ENCODE data around the gene CLN6. TPM values are rescaled to one million over a fixed set of nuclear protein-coding genes. Genes with fewer than 3 reads are reported as not detected.

The CLN6 gene
- total RNA-seq, 3 donors from 2014 or later (not counting 1 experiment from before 2014, with no cell fraction given) = 14.9 to 19.0 (median 15.5) TPM

GRCh38 chr15:68205558-68205944 lies 24.0 kb downstream of the CLN6 start:
- H3K27ac Mint-ChIP-seq = no peak overlapping the region
- no peaks in the 10 kb centered on the region for H3K36me3 ChIP-seq (ENCODE audit: control insufficient read depth, insufficient read depth, low read length)
- H3K27ac ChIP-seq (ENCODE audit: low read length) = no peak overlapping the region
- no peaks in the 10 kb centered on the region for H3K27me3 Mint-ChIP-seq (ENCODE audit: low read depth in 2 of 2)
- no peaks in the 10 kb centered on the region for H3K27me3 ChIP-seq (ENCODE audit: control insufficient read depth, insufficient read depth, low read length)
- no peaks in the 10 kb centered on the region for H3K36me3 Mint-ChIP-seq
- H3K4me3 ChIP-seq (ENCODE audit: low read length) = no peak overlapping the region
- intact Hi-C loops (cut with micrococcal nuclease) = no loop called here
- ATAC-seq (no peak), DNase-seq (no peak)
- no peak overlapping the region for H3K4me3 Mint-ChIP-seq
- 75% methylated on average over 11 of the region's 13 CpGs for WGBS (ENCODE audit: insufficient coverage)
- no peaks in the 10 kb centered on the region for H3K9me3 Mint-ChIP-seq
- no peaks in the 10 kb centered on the region for H3K9me3 ChIP-seq (ENCODE audit: control insufficient read depth, insufficient read depth, low read length)
- peaks cover 0 to 32% of the 10 kb centered on the region in 2 donors for H3K4me1 Mint-ChIP-seq
- no peak for TF ChIP-seq CTCF (IDR thresholded peaks at IDR 0.05)
- peaks cover 32% of the 10 kb centered on the region for H3K4me1 ChIP-seq (ENCODE audit: control insufficient read depth, insufficient read depth, low read length)

- Histone ChIP-seq H3K4me1 (ENCODE audit: control insufficient read depth, insufficient read depth, low read length) (peaks cover 26% of the 10 kb centered on the region), H3K27ac (ENCODE audit: low read length) (no peak within 1 kb of the TSS), H3K9me3 (ENCODE audit: control insufficient read depth, insufficient read depth, low read length) (no peaks in the 10 kb centered on the region), H3K27me3 (ENCODE audit: control insufficient read depth, insufficient read depth, low read length) (no peaks in the 10 kb centered on the region), H3K4me3 (ENCODE audit: low read length) (no peak within 1 kb of the TSS), H3K36me3 (ENCODE audit: control insufficient read depth, insufficient read depth, low read length) (no peaks in the 10 kb centered on the region)
- 56% methylated on average over 16 of the region's 16 CpGs for WGBS (ENCODE audit: insufficient coverage)
- Mint-ChIP-seq H3K9me3 (no peaks in the 10 kb centered on the region), H3K27ac (no peak within 1 kb of the TSS), H3K4me3 (no peak within 1 kb of the TSS), H3K27me3 (ENCODE audit: low read depth in 2 of 2) (no peaks in the 10 kb centered on the region), H3K36me3 (no peaks in the 10 kb centered on the region), H3K4me1 (peaks cover 0 to 27% of the 10 kb centered on the region in 2 donors)
- intact Hi-C loops (cut with micrococcal nuclease) = no loop called here
- TF ChIP-seq CTCF (IDR thresholded peaks at IDR 0.05) = no peak
- DNase-seq (no peak), ATAC-seq (no peak)
Measured at GRCh38 chr15:68204776-68205557, 24.6 kb downstream of the CLN6 start, which contains the start of gene CALML4. TSS of gene CALML4 (minus strand) at chr15:68205332. CDS start at chr15:68205247, 85 bp downstream.

GRCh38 chr15:68204361-68204760 lies 25.2 kb downstream of the CLN6 start:
- Histone ChIP-seq H3K9me3 (ENCODE audit: control insufficient read depth, insufficient read depth, low read length) (no peaks in the 10 kb centered on the region), H3K27ac (ENCODE audit: low read length) (no peak overlapping the region), H3K4me1 (ENCODE audit: control insufficient read depth, insufficient read depth, low read length) (peaks cover 25% of the 10 kb centered on the region), H3K36me3 (ENCODE audit: control insufficient read depth, insufficient read depth, low read length) (no peaks in the 10 kb centered on the region), H3K27me3 (ENCODE audit: control insufficient read depth, insufficient read depth, low read length) (no peaks in the 10 kb centered on the region), H3K4me3 (ENCODE audit: low read length) (no peak overlapping the region)
- Mint-ChIP-seq H3K36me3 (no peaks in the 10 kb centered on the region), H3K27ac (no peak overlapping the region), H3K27me3 (ENCODE audit: low read depth in 2 of 2) (no peaks in the 10 kb centered on the region), H3K4me3 (no peak overlapping the region), H3K9me3 (no peaks in the 10 kb centered on the region), H3K4me1 (peaks cover 0 to 26% of the 10 kb centered on the region in 2 donors)
- no peak for ATAC-seq
- TF ChIP-seq CTCF (IDR thresholded peaks at IDR 0.05) = no peak
- intact Hi-C loops (cut with micrococcal nuclease) = no loop called here
- WGBS (ENCODE audit: insufficient coverage) = 96% methylated on average over 7 of the region's 7 CpGs
- DNase-seq = no peak

All from natural killer cell (primary cell).